Effector CD8-positive, alpha-beta T cell (primary cell): Measurements from ENCODE around the gene TUT4.
A peak's percentile ranks its signal among the peaks of the same experiment; 100 is the strongest.

Experiments used
- DNase-seq: peaks from one replicate; lab custom pipeline; 2025; lab: John Stamatoyannopoulos, UW

TUT4 gene

DNA sequence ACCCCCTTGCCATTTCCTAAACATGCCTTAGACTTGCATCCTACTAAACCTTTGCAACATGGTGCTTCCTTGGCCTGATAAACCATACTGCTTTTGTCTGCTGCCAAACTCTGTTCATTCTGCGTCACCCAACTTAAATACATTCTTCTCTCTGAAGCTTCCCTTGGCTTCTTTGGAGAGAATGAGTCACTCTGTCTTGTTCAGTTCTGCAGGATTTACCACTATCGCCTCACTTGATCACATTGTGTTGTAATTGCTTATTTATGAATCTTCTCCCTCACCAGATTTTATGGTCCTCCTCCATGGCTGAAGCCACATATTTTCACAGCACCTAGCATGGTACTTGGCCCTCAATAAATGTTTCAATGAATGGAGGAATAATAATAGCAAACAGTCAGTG is 21.7 kb upstream of the TUT4 start:
- no peak for DNase-seq

DNA sequence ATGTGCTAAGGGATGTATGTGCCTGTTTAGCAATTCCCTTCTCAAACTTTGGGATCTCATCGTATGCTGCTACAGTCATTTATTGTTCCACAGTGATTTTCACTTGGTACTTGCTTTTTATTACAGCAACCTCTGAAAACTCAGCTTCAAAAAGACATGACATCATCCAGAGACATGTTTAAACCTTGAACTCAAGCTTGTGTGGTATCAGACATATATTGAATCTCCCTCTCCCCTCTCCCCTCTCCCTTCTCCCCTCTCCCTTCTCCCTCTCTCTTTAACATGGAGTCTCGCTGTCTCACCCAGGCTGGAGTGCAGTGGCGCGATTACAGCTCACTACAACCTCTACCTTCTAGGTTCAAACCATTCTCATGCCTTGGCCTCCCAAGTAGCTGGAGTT is 19.5 kb upstream of the TUT4 start:
- no peak for DNase-seq

DNA sequence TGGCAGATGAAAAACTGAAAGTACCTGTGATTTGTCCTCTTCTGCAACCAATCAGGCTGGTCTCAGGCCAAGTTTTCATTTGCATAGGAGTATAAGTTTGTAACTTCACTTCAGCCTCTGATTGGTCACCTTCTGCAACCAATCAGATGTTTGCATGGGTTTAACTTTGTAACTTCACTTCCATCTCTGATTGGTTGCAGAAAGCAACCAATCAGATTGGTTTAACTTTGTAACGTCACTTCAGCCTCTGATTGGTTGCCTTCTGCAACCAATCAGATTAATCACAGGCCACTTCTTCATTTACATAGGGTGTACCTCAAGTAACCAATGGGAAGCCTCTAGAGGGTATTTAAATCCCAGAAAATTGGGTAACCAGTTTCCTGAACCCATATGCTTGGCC is 18.9 kb upstream of the TUT4 start:
- no peak for DNase-seq

DNA sequence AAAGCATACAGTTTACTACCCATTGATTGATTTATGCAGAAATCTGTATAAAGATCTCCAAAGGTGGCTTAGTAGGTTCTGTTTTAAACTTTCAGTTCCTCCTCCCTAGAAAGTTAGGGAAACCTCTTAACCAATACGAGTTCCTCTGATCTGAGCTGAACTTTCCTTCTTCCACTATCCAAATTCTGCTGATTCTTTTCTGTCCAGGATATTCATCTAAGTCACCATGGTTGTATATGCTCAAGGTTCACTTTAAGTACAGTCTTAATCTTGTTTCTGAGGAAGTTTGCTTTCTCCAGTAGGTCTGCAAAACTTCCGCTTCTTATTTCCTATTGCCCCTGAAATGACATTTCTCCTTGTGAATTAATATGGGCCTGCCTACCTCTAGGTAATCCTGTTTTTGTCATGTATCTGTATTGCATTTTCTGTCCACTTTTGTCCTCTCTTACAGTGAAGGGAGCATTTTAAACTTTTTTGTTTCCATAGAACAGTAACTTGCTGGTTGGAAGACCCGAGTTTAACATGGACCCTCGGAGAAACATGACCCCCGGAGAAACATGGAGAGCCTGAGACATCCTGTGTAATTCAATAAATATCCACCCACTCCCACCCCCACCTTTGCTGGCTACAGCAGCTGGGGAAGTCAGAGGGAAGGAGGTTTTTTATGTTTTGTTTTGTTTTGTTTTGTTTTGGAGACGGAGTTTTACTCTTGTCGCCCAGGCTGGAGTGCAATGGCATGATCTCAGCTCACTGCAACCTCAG is 16.7 kb upstream of the TUT4 start:
- no peak for DNase-seq

DNA sequence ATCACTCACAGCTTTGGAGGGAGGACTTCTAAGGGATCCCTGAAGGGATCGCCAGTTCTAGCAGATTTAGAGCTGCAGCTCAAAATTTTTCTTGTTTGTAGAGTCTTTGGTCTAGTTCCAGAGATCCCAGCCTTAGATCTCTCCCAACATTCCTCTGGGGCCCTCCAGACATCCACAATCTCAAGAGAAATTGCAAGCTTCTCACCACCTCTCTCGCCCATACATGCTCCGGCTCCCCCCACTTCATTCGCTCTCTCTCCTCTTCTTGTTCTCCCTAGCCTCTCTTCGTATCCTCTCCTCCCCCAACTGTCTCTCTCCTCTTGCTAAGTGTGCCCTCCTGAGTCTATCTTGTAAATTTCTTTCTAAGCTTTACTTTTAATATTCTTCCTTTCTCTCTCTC is 15.1 kb upstream of the TUT4 start:
- DNase-seq = no peak

DNA sequence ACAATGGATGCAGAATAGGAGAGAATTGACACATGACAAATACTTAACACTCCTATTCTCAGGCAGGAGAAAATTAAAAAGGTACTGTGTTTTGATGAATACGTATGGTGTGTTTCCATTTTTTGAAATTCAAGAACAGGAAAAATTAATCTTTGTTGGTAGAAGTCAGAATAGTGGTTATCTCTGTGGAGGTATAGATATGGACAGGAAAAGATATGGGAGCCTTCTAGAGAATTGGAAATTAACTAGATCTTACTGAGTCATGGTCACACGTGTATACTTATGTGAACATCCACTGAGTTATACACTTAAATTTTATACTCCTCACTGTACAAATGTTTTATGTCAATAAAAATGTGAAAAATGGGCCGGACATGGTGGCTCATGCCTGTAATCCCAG is 9.9 kb upstream of the TUT4 start:
- no peak for DNase-seq

DNA sequence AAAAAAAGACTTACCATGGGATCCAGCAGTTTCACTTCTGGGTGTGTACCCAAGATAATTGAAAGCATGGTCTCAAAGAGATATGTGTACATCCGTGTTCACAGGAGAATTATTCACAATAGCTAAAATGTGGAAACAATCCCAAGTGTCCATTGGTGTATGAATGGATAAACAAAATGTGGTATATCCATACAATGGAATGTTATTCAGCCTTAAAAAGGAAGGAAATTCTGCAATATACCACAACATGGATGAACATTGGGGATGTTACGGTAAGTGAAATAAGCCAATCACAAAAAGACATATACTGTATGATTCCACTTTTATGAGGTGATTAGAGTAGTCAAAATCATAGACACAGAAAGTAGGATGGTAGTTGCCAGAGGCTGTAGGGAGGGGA is 7.0 kb upstream of the TUT4 start:
- no peak for DNase-seq

DNA sequence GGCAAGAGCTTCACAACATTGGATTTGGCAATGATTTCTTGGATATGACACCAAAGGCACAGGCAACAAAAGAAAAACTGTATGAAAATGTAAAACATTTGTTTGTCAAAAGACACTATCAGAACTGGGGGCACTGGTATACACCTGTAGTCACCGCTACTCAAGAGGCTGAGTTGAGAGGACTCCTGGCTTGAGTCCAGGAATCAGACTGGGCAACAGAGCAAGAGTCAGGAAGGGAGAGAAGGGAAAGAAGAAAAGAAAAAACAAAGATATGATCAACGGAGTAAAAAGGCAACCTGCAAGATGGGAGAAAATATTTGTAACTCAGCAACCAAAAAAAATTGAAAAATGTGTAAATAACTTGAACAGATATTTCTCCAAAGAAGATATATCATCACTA is 6.0 kb upstream of the TUT4 start:
- DNase-seq = no peak

DNA sequence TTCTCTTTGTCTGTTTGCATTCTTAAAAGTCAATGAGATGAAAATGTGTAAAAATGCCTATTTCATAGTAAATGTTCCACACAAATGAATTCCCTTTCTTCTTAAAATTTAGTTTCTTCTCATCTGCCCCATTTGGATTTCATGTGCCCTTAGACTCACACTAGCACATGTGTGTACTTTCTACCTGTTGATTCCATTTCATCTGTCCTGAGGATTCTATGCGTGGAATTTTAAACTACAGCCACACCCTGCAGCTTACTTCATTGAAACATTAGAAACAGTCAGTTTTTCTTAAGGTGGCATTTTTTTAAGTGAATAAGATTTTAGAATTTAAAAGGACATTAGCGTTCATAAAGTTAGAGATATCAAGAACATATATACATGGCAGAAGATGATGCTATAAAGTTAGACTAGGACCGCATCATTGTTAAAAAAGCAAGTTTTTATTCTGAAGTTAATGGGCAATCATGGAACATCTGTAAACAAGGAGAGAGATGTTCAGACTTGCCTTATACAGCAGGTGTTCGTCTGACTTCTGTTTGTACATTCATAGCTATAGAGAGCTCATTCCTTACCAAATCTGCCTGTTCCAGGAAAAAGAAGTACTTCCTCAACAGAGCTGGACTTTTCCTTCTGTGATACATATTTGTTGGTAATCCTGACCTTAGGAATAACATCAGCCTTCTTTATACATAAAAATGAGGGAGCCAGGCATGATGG is 3.9 kb upstream of the TUT4 start:
- DNase-seq = no peak

DNA sequence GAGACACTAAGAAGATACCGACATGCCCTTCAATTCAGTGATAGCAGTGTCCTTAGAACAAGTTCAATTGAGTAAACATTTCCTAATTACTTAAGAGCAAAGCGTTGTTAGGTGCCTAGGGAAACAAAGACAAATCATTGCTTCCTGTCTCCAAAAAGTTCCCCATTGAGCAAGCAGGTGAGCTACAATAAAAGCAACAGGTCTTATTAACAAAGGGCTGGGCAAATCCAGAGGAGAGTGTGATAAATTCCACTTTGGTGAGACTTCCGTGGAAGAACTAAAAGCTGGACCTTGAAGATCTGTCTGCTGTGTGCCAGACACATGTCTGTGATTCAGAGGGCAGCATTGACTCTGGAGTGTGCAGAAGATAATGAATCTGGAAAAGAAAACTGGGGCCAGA is 1.9 kb upstream of the TUT4 start:
- no peak for DNase-seq

DNA sequence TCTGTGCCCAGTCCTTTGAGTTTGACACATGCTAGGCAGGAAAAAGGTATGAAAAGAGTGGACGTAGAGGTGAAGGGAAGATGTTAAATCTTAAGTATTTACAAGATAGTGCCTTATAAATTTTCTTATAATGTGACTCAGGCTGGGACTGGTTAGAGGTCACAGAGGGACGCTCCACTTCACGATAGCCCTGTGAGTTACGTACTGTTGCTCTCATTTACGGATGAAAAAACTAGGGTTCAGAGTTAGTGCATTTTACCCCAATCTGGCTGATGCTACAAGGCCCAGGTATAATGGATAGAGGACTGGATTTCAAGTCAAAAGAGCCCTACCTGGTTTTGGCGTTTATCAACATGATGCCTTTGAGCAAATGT is 1.4 kb upstream of the TUT4 start:
- no peak for DNase-seq

DNA sequence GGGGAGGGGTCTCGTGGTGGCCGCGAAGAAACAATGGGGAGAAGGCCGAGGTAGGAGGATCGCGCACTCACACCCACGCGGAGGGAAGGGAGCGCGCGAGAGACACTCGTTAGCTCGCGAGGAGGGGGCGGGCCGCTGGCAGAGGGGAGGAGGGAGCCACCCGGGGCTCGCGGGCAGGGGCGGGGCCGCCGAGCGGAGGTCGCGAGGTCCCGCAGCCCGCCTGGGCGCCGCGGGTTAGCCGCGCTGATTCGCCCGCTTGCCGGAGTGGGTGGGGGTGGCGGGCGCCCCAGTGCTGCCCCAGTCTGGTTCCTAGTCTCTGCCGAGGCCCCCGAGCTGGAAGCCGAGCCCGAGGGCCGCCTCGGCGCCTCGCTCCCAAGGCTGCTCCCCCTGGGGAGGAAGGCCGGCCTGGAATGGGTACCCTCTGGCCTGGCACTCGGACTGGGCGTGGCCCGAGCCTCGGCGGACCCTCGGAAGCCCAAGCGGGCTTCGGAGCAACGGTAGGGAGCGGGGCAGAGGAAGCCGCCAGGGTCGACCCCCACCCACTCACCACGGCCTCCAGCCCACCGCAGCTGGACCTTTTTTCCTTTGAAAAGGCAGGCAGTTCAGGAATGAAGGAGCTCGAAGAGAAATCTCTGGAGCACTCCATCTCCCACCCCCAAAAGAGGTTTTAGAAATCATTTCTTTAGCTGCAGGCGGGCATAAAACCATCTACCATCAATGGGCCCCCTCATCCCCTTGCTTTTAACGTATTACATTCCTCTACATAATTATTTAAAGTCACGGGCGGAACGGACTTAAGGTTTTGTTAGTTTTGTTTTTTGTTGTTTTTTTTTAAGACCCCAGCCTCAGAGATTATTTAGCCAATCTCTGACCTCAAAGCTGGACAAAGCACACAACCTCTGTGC is 722 bp upstream of the TUT4 start:
- peak; percentile 86 for DNase-seq

DNA sequence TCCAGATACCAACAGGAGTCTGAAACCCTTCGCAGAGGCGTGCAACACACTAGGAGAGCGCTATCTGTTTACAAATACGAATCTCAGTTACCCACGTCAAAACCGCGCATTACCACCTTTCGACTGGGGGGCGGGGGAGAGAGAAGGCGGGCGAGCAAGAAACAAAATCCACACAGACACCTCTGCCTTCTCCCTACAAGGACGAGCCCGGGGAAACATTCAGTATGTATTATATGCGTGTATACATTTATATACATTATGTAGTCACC is 722 bp downstream of the TUT4 start:
- peak; percentile 58 for DNase-seq

DNA sequence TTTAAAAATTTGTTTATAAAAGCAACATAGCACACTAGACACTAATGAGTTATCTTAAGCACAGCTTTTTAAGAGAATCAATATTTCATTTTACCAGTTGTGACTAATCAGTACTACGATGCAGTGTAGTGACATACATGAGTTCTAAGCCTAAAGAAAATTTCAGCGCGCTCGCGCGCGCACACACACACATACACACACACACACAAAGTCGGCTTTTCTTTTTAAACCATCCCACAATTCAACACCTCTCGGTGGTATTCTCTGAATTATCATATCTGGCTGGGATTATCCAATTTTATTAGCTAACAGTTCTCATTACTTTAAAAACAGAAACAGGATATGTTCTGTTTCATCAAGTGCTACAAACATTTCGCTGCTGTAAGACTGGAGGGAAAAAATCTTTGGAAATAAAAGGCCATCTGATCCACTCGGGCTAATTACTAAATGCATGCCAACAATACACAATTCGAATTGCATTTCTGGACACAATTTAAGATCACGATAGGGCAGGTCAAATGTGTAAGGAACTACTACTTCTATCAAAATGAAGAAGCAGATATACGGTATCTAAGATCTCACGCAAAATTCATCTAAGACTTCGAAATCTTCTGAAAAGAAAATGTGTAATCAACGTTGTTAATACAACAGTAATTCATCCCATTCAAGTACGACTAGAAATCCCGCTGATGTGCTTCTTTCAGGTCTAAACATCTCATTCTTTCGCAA is 1.2 kb downstream of the TUT4 start:
- peak; percentile 7 for DNase-seq

DNA sequence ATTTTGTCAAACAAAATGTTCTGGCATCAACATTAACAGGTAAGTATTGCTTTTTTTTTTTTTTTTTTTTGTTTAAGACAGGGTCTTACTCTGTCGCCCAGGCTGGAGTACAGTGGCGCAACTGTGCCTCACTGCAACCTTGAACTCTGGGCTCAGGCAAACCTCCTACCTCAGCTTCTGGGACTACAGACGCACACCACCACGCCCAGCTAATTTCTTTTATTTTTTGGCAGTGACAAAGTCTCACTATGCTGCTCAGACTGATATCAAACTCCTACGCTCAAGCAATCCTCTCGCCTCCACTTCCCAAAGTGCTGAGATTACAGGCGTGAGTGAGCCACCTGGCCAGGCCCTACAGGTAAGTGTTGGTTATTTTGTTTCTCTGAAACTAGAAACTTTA is 2.4 kb downstream of the TUT4 start:
- no peak for DNase-seq

DNA sequence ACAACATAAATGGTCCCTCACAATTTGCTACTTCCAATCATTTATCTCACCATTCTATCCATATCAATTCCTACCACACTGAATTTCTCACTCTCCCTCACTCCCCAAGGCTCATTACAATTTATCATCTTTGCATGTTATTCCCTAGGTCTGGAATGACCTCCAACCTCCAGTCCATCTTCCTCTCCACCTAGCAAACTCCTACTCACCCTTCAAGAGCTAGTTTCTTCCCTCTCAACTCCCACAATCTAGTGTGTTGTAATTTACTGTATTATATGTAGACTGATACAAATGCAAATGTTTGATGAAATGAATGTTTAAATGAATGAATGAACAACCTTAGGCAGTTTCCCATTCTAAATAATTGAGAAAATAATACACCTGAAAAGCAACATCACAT is 3.6 kb downstream of the TUT4 start:
- no peak for DNase-seq

DNA sequence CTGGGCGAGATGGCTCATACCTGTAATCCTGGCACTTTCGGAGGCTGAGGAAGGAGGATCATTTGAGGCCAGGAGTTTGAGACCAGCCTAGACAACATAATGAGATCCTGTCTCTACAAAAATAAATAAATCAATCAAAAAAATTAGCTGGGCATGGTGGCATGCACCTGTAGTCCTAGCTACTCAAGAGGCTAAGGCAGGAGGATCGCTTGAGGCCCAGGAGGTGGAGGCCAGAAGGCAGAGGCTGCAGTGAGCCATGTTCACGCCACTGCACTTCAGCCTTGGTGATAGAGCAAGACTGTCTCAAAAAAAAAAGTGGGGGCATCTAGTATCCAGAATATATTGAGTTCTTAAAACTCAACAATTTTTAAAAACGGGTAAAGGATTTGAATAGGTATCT is 6.0 kb downstream of the TUT4 start:
- no peak for DNase-seq

DNA sequence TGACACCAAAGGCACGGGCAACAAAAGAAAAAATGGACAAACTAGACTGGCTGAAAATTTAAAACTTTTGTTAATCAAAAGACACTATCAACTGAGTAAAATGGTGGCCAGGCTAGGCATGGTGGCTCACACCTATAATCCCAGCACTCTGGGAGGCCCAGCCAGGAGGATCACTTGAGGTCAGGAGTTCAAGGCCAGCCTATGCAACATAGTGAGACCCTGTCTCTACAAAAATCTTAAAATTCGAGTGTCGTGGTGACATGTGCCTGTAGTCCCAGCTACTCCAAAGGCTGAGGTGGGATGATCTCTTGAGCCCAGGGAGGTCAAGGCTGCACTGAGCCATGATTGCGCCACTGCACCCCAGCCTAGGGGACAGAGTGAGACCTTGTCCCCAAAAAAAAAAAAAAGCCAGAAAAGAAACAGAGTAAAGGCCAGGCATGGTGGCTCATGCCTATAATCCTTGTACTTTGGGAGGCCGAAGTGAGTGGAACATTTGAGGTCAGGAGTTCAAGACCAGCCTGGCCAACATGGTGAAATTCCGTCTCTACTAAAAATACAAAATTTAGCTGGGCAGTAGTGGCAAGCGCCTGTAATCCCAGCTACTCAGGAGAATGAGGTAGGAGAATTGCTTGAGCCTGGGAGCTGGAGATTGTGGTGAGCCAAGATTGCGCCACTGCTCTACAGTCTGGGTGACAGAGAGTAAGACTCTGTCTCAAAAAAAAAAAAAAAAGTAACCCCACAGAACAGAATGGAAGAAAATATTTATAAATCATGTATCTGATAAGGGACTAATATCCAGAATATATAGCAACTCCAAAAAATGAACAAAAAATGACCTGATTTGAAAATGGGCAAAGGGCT is 8.0 kb downstream of the TUT4 start:
- no peak for DNase-seq

DNA sequence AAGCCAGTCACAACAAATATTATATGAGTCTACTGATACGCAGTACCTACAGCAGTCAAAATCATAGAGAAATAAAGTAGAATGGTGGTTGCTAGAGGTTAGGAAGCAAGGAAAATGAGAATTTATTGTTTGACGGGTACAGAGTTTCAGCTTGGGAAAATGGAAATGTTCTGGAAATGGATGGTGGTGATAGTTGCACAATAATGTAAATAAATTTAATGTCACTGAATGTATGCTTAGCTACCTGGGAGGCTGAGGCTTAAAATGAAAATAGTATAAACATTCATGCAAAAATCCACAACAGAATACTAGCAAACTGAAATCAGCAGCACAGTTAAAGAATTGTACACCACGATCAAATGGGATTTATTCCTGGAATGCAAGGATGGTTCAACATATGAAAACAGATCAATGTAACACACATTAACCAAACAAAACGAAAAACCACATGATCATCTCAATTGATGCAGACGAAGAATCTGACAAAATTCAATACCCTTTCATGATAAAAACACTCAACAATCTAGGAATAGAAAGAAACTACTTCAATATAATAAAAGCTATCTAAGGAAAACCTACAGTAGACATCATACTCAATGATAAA is 10.7 kb downstream of the TUT4 start:
- no peak for DNase-seq

DNA sequence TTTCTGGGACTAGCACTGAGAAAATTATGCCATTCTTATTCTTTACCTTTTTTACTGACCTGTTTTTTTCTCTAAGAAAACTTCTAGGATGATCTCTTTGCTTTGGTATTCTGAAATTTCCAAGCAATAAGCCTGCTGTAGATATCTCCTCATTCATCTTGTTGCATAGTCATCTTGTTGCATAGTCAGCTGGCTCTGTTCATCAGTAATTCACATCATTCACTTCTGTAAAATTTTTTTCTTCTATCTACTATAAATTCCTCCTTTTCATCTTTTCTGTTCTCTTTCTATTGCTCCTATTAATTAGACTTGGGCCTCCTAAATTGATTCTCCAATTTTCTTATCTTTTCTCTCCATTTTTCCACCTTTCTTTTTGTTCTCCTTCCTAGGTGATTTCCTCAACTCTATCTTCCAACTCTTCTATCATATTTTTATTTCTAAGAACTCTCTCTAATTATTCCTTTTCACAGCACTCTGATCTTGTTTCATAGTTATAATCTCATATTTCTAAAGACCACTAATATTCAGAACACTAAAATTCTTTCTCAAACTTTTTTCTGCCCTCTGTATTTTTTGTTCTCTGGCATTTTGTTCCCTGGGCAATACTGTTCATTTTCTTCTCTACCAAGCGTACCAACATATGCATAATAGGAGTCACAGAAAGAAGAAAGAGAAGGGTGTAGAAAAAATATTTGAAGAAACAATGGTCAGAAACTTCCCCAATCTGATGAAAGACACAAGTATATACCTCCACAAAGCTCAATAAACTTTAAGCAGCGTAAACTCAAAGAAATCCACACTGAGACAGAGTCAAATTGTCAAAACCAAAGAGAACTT is 17.7 kb downstream of the TUT4 start:
- DNase-seq = no peak
